SIG-M5 treated with dmso at 0.1 percent for 504 hours (cell line): ENCODE results near the gene MBD5.

ENCODE experiments used
- DNase-seq: peaks from one replicate; lab custom pipeline; 2025; ENCODE audit not compliant: unreplicated experiment; lab: John Stamatoyannopoulos, UW

MBD5 gene

GRCh38 chr2:148022882-148023281 lies 2.0 kb downstream of the MBD5 start:
- DNase-seq: no peak

GRCh38 chr2:148023861-148024260 lies 3.0 kb downstream of the MBD5 start:
- DNase-seq: no peak

- DNase-seq: no peak
Measured at GRCh38 chr2:148026573-148026972, 5.7 kb downstream of the MBD5 start.

GRCh38 chr2:148027822-148028221 lies 6.9 kb downstream of the MBD5 start:
- DNase-seq: no peak

- DNase-seq: no peak
Measured at GRCh38 chr2:148028781-148029180, 7.9 kb downstream of the MBD5 start.

GRCh38 chr2:148031152-148031551 lies 10.3 kb downstream of the MBD5 start:
- no peak for DNase-seq

GRCh38 chr2:148032215-148032614 lies 11.3 kb downstream of the MBD5 start:
- DNase-seq: no peak

- DNase-seq: no peak
Measured at GRCh38 chr2:148039783-148040182, 18.9 kb downstream of the MBD5 start.

- DNase-seq: peak; percentile 63
Measured at GRCh38 chr2:148042219-148042618, 21.3 kb downstream of the MBD5 start.

- no peak for DNase-seq
Measured at GRCh38 chr2:148044322-148044721, 23.4 kb downstream of the MBD5 start.

GRCh38 chr2:148046802-148047201 lies 25.9 kb downstream of the MBD5 start:
- DNase-seq: no peak

- DNase-seq: no peak
Measured at GRCh38 chr2:148048475-148049221, 27.8 kb downstream of the MBD5 start.

GRCh38 chr2:148049284-148049683 lies 28.4 kb downstream of the MBD5 start:
- no peak for DNase-seq

- DNase-seq: no peak
Measured at GRCh38 chr2:148052687-148053086, 31.8 kb downstream of the MBD5 start.

- no peak for DNase-seq
Measured at GRCh38 chr2:148058641-148059040, 37.8 kb downstream of the MBD5 start.

- DNase-seq: no peak
Measured at GRCh38 chr2:148063633-148064032, 42.7 kb downstream of the MBD5 start.

- no peak for DNase-seq
Measured at GRCh38 chr2:148065936-148066335, 45.0 kb downstream of the MBD5 start.

- DNase-seq: no peak
Measured at GRCh38 chr2:148067801-148068200, 46.9 kb downstream of the MBD5 start.

- DNase-seq: no peak
Measured at GRCh38 chr2:148071351-148071750, 50.5 kb downstream of the MBD5 start.

- no peak for DNase-seq
Measured at GRCh38 chr2:148096012-148096411, 75.1 kb downstream of the MBD5 start.

GRCh38 chr2:148102641-148103040 lies 81.8 kb downstream of the MBD5 start:
- no peak for DNase-seq

- DNase-seq: no peak
Measured at GRCh38 chr2:148103946-148104345, 83.1 kb downstream of the MBD5 start.

- no peak for DNase-seq
Measured at GRCh38 chr2:148106331-148106730, 85.4 kb downstream of the MBD5 start.
